ENCODE results near the gene MSANTD2.

MSANTD2 gene

DNA sequence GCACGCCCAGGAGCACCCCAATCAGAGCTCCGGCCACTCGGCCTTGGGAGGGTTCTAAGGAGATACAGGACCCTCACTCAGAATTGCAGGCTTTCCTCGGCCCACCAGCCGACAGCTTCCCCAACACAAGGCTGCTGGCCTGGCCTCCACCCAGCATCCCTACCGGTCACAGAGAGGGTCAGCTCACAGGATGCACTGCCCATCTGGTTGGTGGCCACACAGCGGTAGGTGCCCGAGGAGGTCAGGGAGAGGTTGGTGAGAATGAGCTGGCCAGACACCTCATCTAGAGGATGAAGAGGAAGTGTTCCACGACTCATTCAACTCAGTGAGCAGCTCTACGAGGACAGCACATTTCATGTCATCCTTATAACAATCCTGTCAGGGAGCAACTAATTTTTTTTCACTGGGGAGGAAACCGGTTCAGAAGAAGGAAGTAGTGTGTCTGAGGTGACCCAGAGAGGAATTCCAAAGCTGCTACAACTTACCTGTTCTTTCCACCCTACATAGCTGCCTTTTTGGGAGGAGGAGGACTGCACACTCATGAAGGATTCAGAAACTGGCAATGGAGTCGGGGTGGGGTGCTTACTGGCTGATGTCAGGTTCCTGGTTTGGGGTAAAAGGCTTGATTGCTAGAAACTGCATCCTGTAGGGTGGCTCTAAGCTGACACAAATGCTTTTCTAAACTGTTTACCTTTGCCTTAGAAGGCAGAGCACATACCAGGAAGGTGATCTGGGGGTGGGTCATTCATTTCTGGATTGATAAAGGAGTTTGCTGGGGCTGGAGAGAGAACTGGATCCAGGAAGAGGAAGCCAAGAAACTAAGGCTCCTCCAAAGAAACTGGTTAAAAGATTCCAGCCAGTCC lies 51.5 kb downstream of the MSANTD2 start:
- DNase-seq (ENCODE audit: low read depth), result no peak
- H3K4me3 ChIP-seq (ENCODE audit: low read length), result no peak overlapping the region
- TF ChIP-seq, protein P1, sequence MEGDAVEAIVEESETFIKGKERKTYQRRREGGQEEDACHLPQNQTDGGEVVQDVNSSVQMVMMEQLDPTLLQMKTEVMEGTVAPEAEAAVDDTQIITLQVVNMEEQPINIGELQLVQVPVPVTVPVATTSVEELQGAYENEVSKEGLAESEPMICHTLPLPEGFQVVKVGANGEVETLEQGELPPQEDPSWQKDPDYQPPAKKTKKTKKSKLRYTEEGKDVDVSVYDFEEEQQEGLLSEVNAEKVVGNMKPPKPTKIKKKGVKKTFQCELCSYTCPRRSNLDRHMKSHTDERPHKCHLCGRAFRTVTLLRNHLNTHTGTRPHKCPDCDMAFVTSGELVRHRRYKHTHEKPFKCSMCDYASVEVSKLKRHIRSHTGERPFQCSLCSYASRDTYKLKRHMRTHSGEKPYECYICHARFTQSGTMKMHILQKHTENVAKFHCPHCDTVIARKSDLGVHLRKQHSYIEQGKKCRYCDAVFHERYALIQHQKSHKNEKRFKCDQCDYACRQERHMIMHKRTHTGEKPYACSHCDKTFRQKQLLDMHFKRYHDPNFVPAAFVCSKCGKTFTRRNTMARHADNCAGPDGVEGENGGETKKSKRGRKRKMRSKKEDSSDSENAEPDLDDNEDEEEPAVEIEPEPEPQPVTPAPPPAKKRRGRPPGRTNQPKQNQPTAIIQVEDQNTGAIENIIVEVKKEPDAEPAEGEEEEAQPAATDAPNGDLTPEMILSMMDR (conservative IDR thresholded peaks at IDR 0.05; ENCODE audit: low read depth, low read length), result no peak

DNA sequence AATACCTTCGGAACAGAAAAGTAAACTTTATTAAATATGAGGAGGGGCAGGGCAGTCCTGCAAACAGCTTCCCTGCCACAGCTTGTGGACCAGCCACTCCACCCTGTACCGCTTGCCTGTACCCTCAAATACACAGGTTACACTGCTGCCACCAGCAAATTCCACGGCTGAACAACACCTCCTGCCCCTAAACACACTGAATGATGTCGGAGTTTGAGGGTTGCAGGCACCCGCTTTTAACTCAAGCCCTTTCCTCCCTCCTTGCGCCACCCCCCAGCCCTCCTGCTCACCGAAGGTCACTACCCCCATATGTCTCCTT lies 52.1 kb downstream of the MSANTD2 start:
- TF ChIP-seq, protein P1 (conservative IDR thresholded peaks at IDR 0.05; ENCODE audit: low read depth, low read length), result no peak
- H3K4me3 ChIP-seq (ENCODE audit: low read length), result no peak overlapping the region
- DNase-seq (ENCODE audit: low read depth), result no peak

DNA sequence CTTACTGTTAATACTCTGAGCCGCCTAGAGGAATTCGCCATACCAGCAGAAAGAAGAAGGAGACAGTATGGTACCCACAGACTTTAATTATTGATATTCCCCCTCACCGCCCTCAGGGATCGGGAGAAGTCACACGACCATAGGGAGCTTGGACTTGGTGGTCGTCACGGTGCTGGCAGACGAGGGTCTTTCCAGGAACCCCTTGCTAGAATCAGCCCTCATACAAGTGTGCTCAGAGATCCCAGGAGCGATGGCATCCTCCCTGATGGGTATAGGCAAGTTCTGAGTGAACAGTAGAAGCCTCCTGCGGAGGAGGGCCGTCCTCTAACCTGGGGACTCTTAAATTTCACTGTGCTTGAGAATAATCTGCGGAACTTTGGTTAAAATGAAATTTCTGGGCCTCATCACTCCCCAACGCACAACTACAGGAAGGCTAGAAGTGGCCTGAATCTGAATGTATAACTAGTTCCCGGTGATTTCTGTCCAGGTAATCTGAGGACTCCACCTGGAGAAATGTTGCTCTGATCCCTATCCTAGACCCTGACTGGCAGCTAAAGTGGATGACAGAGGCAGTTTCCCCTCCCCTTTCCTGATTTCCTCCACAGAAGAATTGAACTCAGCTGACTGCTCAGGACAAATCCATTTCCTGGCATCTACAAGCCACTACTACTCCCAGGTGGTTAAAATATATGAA lies 52.7 kb downstream of the MSANTD2 start:
- TF ChIP-seq, protein P1 (conservative IDR thresholded peaks at IDR 0.05; ENCODE audit: low read depth, low read length), result no peak

DNA sequence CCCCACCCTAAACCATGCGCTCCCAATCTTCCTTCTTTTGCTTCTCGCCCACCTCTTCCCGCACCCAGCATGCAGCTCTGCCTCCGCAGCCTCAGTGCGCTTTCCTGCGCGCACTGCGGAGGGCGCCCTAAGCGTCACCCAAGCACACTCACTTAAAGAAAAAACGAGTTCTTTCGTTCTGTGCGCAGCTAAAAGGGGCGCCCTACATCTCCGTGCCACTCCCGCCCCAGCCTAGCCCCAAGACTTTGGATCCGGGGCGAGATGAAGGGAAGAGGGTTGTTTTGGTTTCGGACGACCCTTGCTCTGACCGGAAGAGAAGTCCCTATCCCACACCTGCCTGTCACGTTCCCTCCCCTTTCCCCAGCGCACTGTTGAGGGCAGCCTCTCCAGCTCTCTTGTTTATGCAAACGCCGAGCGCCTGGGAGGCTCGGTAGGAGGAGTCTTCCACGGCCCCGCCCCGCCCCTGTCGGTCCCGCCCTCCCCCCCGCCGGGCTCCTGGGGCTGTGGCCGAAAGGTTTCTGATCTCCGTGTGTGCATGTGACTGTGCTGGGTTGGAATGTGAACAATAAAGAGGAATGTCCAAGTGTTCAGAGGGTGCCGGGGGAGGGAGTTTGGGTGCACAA lies 53.5 kb downstream of the MSANTD2 start:
- peak overlapping the region; percentile 67 for H3K4me3 ChIP-seq (ENCODE audit: low read length)
- DNase-seq (ENCODE audit: low read depth), result peak; percentile 27
- TF ChIP-seq, protein P1 (conservative IDR thresholded peaks at IDR 0.05; ENCODE audit: low read depth, low read length), result peak; percentile 73

More for the DNA sequence above, 52.7 kb downstream of the MSANTD2 start:
- H3K4me3 ChIP-seq (ENCODE audit: low read length), result no peak overlapping the region
- no peak for DNase-seq (ENCODE audit: low read depth)

DNA sequence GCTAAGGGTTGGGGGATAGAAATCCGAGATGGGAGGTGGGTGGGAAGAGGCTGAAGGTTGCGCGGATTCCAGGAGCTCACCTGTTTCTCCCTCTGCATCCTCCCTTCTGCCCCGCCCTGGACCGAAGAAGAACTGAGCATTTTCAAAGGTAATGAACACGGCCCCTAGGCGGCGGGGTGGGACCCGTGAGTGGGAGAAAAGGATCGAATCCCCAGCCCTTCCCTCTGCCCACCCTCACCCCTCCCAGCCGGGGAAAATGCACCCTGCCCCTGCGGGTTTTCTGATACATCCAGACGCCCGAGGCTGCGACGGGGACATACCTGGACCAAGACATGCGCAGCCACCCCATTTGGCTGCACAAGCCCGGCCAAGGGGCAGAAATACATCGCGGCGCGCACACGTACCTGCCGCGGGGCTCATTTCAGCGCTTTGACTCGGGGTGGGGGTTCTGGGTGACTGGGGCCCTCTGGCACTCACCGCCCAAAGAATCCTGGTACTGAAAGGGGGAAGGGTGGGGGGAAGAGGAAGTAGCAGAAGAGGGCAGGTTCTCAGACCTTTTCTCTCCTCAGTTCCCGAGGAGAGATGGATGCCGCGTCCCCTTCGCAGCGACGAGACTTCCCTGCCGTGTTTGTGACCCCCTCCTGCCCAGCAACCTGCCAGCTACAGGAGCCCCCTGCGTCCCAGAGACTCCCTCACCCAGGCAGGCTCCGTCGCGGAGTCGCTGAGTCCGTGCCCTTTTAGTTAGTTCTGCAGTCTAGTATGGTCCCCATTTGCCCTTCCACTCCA lies 54.2 kb downstream of the MSANTD2 start:
- peak overlapping the region; percentile 67 for H3K4me3 ChIP-seq (ENCODE audit: low read length)
- no peak for DNase-seq (ENCODE audit: low read depth)
- TF ChIP-seq, protein P1 (conservative IDR thresholded peaks at IDR 0.05; ENCODE audit: low read depth, low read length), result peak; percentile 42

DNA sequence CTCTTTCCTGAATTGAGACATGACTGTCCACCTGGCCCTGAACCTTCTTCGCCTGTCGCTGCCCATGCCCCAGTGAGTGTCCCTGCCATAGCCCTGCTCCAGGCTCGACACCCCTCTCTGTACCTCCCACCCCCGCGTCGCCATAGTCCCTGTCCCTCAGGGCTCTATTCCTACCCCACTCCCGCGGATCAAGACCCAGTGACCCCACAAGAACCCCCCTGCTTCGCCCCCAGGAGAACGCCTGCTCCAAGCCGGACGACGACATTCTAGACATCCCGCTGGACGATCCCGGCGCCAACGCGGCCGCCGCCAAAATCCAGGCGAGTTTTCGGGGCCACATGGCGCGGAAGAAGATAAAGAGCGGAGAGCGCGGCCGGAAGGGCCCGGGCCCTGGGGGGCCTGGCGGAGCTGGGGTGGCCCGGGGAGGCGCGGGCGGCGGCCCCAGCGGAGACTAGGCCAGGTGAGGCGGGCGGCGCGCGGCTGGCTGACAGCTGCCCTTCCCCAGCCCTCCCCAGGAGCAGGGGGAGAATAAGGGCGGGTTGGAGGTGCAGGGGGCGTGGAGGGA lies 54.9 kb downstream of the MSANTD2 start:
- peak overlapping the region; percentile 67 for H3K4me3 ChIP-seq (ENCODE audit: low read length)
- no peak for DNase-seq (ENCODE audit: low read depth)
- TF ChIP-seq, protein P1 (conservative IDR thresholded peaks at IDR 0.05; ENCODE audit: low read depth, low read length), result no peak

All from retinal pigment epithelial cell (primary cell).